NCI-H526 treated with DMSO at 0.1 percent for 48 hours (cell line): ENCODE results near the gene APBA3.

Source experiments
- DNase-seq: peaks from one replicate; lab custom pipeline; 2025; lab: John Stamatoyannopoulos, UW

Gene APBA3

DNA sequence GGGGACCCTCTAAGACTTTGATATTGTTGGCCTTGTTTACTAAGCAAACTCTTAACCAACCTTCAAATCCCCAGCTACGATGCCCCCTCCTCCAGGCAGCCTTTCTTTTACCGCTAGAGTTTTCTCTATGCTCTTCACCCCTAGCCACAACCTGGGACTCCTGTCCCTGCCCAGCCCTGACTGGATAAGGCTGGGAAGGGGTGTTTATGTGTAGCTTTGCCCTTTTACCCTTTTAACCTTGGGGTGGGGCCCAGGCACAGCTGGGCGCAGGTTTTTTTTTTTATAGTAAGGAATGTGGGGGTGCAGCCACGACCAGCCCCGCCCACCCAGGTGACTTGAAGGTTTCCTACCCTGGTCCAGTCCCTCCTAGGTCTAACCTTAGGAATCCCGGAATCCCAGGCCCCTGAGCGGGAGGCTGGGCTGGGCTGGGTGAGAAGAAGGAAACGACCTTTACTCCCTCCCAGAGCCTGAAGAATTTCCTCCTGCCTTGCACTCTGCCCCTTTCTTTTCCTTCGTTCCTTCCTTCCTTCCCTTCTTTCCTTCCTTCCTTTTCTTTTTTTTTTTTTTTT is 41.1 kb downstream of the APBA3 start:
- no peak for DNase-seq

DNA sequence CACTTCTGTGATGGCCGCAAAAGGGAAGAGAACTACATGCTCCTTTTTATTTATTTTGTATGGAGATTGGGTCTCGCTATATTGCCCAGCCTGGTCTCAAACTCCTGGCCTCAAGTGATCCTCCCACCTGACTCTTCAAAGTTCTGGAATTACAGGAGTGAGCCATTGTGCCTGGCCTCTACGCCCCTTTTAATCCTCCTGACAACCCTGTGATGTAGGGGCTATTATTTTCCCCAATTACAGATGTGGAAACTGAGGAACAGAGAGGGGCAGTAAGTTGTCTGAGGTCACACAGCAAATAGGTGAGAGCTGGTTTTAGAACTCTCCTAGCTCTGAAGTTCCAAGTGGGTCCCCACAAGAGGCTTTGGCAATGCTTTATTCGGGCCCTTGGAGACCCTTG is 41.6 kb downstream of the APBA3 start:
- DNase-seq: no peak

DNA sequence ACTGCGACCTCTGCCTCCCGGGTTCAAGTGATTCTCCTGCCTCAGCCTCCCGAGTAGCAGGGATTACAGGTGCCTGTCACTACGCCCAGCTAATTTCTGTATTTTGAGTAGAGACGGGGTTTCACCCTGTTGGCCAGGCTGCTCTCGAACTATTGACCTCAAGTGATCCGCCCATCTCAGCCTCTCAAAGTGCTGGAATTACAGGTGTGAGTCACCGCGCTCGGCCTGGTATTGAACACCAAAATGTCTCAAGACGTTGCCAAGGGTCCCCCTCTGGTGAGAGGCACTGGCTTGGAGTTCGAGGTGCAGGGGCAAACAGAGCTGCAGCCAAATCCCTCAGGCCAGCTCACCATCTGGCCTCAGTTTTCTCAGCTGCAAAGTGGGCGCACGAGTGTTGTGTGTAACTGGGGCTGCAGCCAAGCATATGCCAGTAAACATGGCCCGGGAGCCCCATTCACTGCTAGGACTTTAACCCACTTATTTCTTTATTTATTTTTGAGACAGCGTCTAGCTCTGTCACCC is 45.3 kb downstream of the APBA3 start:
- no peak for DNase-seq

DNA sequence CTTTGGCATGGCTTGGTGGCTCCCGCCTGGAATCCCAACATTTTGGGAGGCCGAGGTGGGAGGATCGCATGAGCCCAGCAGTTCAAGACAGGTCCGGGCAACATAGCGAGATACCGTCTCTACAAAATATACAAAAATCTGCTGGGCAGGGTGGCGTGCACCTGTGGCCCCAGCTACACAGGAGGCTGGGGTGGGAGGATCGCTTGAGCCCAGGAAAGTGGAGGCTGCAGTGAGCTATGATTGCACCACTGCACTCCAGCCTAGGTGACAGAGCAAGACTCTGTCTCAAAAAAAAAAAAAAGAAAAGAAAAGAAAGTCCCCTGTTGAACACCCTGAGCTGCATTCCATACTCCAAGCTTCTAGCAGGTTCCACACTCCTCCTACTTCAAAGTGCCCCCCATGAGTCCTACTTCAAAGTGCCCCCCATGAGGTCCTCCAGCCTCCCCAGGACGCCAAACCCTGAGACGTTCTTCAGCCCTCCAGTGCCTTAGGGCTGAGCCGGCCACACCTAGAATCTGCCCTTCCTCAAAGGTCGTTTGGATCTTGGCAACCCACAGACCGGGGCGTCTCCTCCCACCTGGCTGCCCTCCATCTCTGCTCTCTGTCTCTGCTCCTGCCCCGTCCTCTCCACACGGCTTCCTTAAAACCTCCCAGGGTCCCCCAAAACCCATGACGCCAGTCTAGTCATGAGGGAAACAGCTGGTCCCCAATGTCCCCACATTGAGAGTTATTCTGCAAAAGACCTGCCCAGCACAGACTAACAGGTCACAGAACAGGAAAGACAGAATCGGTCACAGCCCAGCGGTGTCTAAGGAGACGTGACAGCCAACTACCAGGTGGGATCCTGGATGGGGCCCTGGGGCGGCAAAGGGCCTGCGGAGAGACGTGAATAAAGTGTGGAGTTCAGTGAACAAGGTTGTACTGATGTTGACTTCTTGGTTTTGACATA is 48.6 kb downstream of the APBA3 start:
- no peak for DNase-seq

DNA sequence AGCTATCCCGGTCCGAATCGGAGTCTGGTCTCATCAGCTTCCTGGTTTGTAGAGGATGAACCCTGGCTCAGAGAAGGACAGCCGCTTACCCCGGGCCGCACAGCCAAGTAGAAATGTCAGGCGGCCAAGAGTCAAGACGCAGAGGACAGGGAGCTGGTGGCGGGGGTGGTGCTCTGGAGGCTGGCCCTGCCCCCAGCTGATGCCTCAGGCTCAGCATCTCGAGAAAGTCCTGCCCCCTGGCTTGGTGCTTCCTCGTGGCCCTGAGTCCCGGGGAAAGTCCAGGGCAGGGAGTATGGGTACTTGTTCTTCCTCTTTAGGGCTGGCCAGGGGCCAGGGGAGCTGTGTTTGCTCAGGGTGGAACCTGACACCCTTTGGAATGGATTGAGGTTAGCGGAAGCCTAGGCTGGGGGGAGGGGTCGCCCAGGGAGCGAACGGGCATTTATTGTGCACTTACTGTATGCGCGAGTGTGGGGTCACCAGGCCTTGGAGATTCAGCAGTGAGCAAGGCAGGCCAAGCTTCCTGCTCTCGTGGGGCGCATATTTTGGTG is 51.2 kb downstream of the APBA3 start:
- no peak for DNase-seq

DNA sequence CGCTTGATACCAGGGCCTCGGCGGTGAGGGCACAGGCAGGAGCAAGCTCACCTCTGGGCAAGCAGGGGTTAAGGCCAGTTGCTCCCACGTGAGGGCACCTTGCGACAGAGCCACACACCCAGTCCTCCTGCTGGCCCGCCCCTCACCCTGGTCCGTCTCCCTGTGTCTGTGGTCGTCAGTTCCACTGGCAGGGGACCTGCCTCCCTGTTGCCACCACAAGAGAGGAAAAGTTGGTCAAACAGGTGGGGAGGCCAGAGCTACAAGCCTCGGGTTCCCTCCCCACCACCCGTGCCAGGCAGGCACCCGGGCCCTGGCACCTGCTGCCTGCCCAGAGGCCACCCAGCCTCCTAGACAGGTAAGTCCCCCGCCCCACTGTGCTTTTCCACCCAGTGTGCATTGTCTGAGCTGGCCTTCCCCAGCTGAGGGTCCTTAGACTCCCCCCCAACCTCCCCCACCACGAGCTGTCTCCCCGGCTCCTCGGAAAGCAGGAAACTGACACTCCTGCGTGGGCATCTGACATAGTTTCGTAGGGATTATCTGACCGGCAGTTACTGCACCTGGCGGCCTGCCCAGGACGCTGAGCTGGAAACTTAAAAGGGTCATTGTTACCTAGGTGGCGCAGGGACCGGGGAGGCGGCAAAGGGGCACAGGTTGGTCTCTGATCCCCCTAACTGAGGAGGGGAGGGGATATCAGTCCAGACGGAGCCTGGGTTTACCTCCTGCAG is 53.1 kb downstream of the APBA3 start, which contains the start of gene TJP3:
TJP3 (plus strand) TSS at position 178 of the 725 bp plus-strand sequence. CDS start 20,049 bp downstream, outside the sequence.
- DNase-seq: no peak

DNA sequence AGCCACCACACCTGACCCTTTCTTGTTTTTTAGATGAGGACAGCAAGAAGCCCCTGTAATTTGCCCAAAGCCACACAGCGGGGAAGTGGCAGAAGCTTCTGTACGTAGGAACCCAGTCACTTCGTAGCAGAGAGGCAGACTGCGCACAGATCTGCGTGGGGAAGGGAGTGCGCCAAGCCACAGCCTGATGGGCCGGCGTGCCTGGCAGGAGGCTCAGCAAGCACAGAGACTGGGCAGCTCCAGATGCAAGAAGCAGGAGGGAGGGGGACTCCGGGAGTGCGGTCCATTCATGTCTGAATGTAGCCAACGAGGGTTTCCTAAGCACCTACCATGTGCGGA is 53.7 kb downstream of the APBA3 start:
- DNase-seq: no peak

DNA sequence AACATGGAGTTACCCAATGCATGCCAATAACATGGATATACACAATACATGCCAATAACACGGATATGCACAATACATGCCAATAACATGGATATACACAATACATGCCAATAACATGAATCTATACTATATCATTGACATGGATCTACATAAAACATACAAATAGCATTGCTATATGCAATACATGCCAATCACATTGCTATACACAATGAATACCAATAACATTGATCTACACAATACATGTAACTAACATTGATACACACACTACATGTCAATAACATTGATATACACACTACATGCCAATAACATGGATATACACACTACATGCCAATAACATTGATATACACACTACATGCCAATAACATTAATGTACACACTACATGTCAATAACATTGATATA is 60.3 kb downstream of the APBA3 start:
- no peak for DNase-seq
